ENCODE measurements around the gene FNDC3A. TPM values are rescaled to one million over a fixed set of nuclear protein-coding genes. Genes with fewer than 3 reads are reported as not detected.

FNDC3A gene
- total RNA-seq, 1 donor = 50.7 TPM

DNA sequence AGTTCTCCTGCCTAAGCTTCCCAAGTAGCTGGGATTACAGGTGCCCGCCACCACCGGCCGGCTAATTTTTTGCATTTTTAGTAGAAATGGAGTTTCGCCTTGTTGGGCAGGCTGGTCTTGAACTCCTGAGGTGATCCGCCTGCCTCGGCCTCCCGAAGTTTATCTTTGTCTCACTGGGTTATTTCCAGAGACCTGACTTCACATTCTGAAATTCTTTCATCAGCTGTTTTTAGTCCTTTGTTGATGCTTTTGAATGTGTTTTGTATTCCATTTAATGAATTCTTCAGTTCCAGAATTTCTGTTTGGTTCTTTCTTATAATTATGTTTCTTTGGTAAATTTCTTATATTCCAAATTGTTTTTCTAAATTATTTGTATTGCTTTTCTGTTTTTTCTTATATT, 189.0 kb downstream of the FNDC3A start:
- Histone ChIP-seq H3K9me3 (ENCODE audit: low read depth, low read length) (no peaks in the 10 kb centered on the region), H3K27ac (ENCODE audit: low read depth, low read length) (no peak overlapping the region), H3K4me1 (ENCODE audit: insufficient read depth, low read length) (no peaks in the 10 kb centered on the region), H3K4me3 (ENCODE audit: insufficient read depth, low read length) (no peak overlapping the region), H3K79me2 (ENCODE audit: insufficient read depth, low read length) (peaks cover 32% of the 10 kb centered on the region), H2AFZ (ENCODE audit: low read length) (no peak overlapping the region), H3K4me2 (ENCODE audit: insufficient read depth, low read length) (no peak overlapping the region), H3K27me3 (ENCODE audit: insufficient read depth, low read length) (no peaks in the 10 kb centered on the region), H3K36me3 (ENCODE audit: insufficient read depth, low read length) (peaks cover 26% of the 10 kb centered on the region), H4K20me1 (ENCODE audit: insufficient read depth, low read length) (peaks cover 17% of the 10 kb centered on the region)
- TF ChIP-seq, protein P1, sequence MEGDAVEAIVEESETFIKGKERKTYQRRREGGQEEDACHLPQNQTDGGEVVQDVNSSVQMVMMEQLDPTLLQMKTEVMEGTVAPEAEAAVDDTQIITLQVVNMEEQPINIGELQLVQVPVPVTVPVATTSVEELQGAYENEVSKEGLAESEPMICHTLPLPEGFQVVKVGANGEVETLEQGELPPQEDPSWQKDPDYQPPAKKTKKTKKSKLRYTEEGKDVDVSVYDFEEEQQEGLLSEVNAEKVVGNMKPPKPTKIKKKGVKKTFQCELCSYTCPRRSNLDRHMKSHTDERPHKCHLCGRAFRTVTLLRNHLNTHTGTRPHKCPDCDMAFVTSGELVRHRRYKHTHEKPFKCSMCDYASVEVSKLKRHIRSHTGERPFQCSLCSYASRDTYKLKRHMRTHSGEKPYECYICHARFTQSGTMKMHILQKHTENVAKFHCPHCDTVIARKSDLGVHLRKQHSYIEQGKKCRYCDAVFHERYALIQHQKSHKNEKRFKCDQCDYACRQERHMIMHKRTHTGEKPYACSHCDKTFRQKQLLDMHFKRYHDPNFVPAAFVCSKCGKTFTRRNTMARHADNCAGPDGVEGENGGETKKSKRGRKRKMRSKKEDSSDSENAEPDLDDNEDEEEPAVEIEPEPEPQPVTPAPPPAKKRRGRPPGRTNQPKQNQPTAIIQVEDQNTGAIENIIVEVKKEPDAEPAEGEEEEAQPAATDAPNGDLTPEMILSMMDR (IDR thresholded peaks at IDR 0.05; ENCODE audit: extremely low read depth, low read depth, low read length) = no peak
- DNase-seq (ENCODE audit: insufficient read length, low spot score, missing footprints) = no peak

DNA sequence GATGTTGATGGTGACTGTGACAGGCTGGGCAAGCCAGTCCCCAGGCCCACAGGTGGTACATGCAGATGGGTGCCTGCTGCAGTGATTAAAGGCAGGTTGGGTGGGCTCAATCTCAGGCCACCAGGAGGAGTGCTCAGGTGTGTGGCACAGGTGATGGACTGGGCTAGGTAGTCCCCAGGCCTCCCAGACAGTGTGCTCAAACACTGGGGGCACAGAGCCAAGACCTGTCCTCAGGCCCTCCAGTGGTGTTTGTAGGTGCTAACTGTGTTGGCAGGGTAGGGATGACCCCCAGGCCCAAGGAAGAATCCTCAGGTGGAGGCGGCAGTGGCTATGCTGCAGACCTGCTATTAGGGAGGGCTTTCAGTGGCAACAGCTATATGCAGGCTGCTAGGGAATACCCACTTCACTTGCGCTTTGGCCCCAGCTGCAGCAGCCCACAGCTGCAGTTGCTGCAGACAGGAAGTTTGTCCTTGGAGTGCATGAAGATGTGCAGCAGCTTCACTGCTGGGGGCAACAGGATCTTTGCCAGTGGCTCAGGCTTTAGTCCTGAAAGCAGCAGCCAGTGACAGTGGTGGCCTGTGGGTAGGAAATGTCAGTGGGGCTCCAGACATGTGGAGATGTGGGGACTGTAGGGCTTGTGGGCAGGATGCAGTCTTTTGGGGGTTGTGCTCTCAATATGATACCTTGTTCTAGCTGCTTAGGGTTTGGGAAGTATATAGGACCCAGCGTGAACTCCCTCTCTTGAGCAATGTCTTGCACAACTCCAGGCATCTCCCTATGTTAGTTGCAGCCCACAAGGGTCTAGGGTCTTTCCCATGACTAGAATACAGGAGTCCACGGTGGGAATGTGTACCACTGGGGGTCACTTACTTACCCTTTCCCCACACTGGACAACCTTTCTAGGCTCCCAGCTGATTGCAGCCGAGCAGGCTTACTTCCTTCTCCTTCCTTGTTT, 190.4 kb downstream of the FNDC3A start:
- TF ChIP-seq, protein P1 (IDR thresholded peaks at IDR 0.05; ENCODE audit: extremely low read depth, low read depth, low read length) = no peak
- Histone ChIP-seq H3K4me3 (ENCODE audit: insufficient read depth, low read length) (no peak overlapping the region), H3K4me2 (ENCODE audit: insufficient read depth, low read length) (no peak overlapping the region), H2AFZ (ENCODE audit: low read length) (no peak overlapping the region), H3K27me3 (ENCODE audit: insufficient read depth, low read length) (no peaks in the 10 kb centered on the region), H3K27ac (ENCODE audit: low read depth, low read length) (no peak overlapping the region), H3K9me3 (ENCODE audit: low read depth, low read length) (no peaks in the 10 kb centered on the region), H4K20me1 (ENCODE audit: insufficient read depth, low read length) (peaks cover 17% of the 10 kb centered on the region), H3K4me1 (ENCODE audit: insufficient read depth, low read length) (no peaks in the 10 kb centered on the region), H3K79me2 (ENCODE audit: insufficient read depth, low read length) (peaks cover 32% of the 10 kb centered on the region), H3K36me3 (ENCODE audit: insufficient read depth, low read length) (peaks cover 31% of the 10 kb centered on the region)
- DNase-seq (ENCODE audit: insufficient read length, low spot score, missing footprints) = no peak

DNA sequence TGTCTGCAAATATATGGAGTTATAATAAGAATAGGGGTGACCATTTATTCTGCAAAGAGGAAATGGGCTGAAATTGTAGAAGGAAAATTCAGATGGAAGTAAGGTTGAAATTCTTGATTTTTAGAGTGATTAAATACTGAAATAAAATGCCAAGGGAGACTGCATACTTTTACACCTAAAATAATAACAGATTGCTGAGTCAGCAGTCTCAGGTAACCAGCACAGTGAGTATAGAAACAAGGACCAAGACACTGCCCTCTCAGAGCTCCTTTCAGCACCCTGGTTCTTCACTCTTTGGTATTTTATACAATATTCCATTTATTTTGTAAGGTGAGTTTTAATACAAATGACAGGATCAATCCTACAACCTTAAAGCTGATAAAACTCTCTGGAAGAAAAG, 195.6 kb downstream of the FNDC3A start:
- Histone ChIP-seq H2AFZ (ENCODE audit: low read length) (no peak overlapping the region), H3K4me2 (ENCODE audit: insufficient read depth, low read length) (no peak overlapping the region), H3K4me3 (ENCODE audit: insufficient read depth, low read length) (no peak overlapping the region), H3K27me3 (ENCODE audit: insufficient read depth, low read length) (no peaks in the 10 kb centered on the region), H4K20me1 (ENCODE audit: insufficient read depth, low read length) (peaks cover 2% of the 10 kb centered on the region), H3K79me2 (ENCODE audit: insufficient read depth, low read length) (peaks cover 2% of the 10 kb centered on the region), H3K27ac (ENCODE audit: low read depth, low read length) (no peak overlapping the region), H3K9me3 (ENCODE audit: low read depth, low read length) (no peaks in the 10 kb centered on the region), H3K36me3 (ENCODE audit: insufficient read depth, low read length) (peaks cover 49% of the 10 kb centered on the region), H3K4me1 (ENCODE audit: insufficient read depth, low read length) (no peaks in the 10 kb centered on the region)
- no peak for DNase-seq (ENCODE audit: insufficient read length, low spot score, missing footprints)
- TF ChIP-seq, protein P1 (IDR thresholded peaks at IDR 0.05; ENCODE audit: extremely low read depth, low read depth, low read length) = no peak

DNA sequence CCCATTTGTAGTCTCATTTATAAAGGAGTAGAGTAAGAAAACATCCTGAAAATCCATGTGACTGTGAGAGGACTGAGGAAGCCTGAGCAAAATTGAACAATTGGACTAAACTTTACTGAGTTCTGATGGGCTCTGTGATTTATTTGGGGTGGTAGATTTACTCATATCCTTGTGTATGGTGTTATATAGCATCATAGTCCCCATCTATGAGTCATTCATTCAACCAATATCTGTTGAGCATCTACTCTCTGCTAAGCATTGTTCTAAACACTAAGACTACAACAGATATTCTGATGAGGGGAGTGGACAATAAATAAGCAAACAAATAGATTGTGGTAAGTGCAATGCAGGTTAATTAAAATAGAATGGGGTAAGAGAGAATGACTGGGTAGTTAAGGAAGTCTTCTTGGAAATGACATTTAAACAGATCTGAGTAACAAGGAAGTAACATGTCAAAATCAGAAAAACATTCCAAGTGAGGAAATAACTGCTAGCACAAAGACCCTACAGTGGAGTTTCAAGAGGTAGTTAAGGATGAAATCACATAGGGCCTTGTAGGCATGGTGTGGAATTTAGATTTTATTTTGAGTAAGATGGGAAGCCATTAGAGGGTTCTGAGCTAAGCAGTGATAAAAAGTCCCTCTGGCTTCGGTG, 208.1 kb downstream of the FNDC3A start:
- DNase-seq (ENCODE audit: insufficient read length, low spot score, missing footprints) = no peak
- no peak overlapping the region for H3K4me3 ChIP-seq (ENCODE audit: insufficient read depth, low read length)

More for the DNA sequence above, 208.1 kb downstream of the FNDC3A start:
- no peaks in the 10 kb centered on the region for H3K4me1 ChIP-seq (ENCODE audit: insufficient read depth, low read length)
- H3K4me2 ChIP-seq (ENCODE audit: insufficient read depth, low read length) = no peak overlapping the region
- H2AFZ ChIP-seq (ENCODE audit: low read length) = no peak overlapping the region
- H3K27me3 ChIP-seq (ENCODE audit: insufficient read depth, low read length) = no peaks in the 10 kb centered on the region
- no peaks in the 10 kb centered on the region for H4K20me1 ChIP-seq (ENCODE audit: insufficient read depth, low read length)
- no peaks in the 10 kb centered on the region for H3K9me3 ChIP-seq (ENCODE audit: low read depth, low read length)
- no peaks in the 10 kb centered on the region for H3K79me2 ChIP-seq (ENCODE audit: insufficient read depth, low read length)
- TF ChIP-seq, protein P1 (IDR thresholded peaks at IDR 0.05; ENCODE audit: extremely low read depth, low read depth, low read length) = no peak
- no peak overlapping the region for H3K27ac ChIP-seq (ENCODE audit: low read depth, low read length)
- H3K36me3 ChIP-seq (ENCODE audit: insufficient read depth, low read length) = peaks cover 38% of the 10 kb centered on the region
